ENCODE measurements around the gene DTD1.

The DTD1 gene

GRCh38 chr20:18686696-18687095 lies 98.8 kb downstream of the DTD1 start:
- ChIA-PET CTCF (interaction anchor here (0.6 kb wide), 1 partner anchor 1027 kb away, joined by 4 read pairs; no protein-coding TSS in a partner anchor), POLR2A (no interaction called here)
- H3K4me3 ChIP-seq (ENCODE audit: low read depth, low read length): no peak overlapping the region
- no peaks in the 10 kb centered on the region for H3K9me3 ChIP-seq (ENCODE audit: control insufficient read depth, insufficient read depth, low read depth, low read length)
- no peak for TF ChIP-seq ZNF214 (tag by site-specific recombination; IDR thresholded peaks at IDR 0.05; ENCODE audit: borderline replicate concordance)
- no peak for TF ChIP-seq ZNF24 (tag by site-specific recombination; IDR thresholded peaks at IDR 0.05)
- no peak for TF ChIP-seq ZNF426 (tag by site-specific recombination; IDR thresholded peaks at IDR 0.05)
- no peak for TF ChIP-seq ZNF398 (tag by site-specific recombination; IDR thresholded peaks at IDR 0.05)
- no peak for TF ChIP-seq ZNF785 (tag by site-specific recombination; IDR thresholded peaks at IDR 0.05)
- TF ChIP-seq HIC1 (tag by site-specific recombination; IDR thresholded peaks at IDR 0.05): no peak
- TF ChIP-seq ZNF354C (tag by site-specific recombination; IDR thresholded peaks at IDR 0.05; ENCODE audit: borderline replicate concordance, low read depth): no peak
- no peaks in the 10 kb centered on the region for H3K4me1 ChIP-seq (ENCODE audit: control insufficient read depth, insufficient read depth, low read length)
- no peak overlapping the region for H3K27ac ChIP-seq (ENCODE audit: extremely low read depth, low read depth, low read length)
- no peaks in the 10 kb centered on the region for H3K36me3 ChIP-seq (ENCODE audit: control insufficient read depth in 2 of 2, insufficient read depth in 1 of 2, low read length in 2 of 2)

- TF ChIP-seq PRDM10 (tag by site-specific recombination; IDR thresholded peaks at IDR 0.05) (no peak), ZNF558 (tag by site-specific recombination; IDR thresholded peaks at IDR 0.05) (no peak), ZNF138 (tag by site-specific recombination; IDR thresholded peaks at IDR 0.05; ENCODE audit: borderline replicate concordance) (no peak), ZNF626 (tag by site-specific recombination; IDR thresholded peaks at IDR 0.05) (no peak), ZNF777 (tag by site-specific recombination; IDR thresholded peaks at IDR 0.05; ENCODE audit: borderline replicate concordance) (no peak), ZNF501 (tag by site-specific recombination; IDR thresholded peaks at IDR 0.05) (no peak), HOXA7 (CRISPR knock-in tag; IDR thresholded peaks at IDR 0.05; ENCODE audit: borderline replicate concordance) (no peak), ZBTB10 (tag by site-specific recombination; IDR thresholded peaks at IDR 0.05) (no peak), ZNF335 (tag by site-specific recombination; conservative IDR thresholded peaks at IDR 0.05) (no peak), ATF2 (tag by site-specific recombination; IDR thresholded peaks at IDR 0.05; ENCODE audit: low read depth) (no peak), ZNF202 (tag by site-specific recombination; IDR thresholded peaks at IDR 0.05; ENCODE audit: borderline replicate concordance) (no peak), ZNF423 (tag by site-specific recombination; IDR thresholded peaks at IDR 0.05) (no peak), ZNF23 (tag by site-specific recombination; IDR thresholded peaks at IDR 0.05; ENCODE audit: borderline replicate concordance) (no peak)
- ChIA-PET POLR2A (no interaction called here), CTCF (no interaction called here)
- no peaks in the 10 kb centered on the region for H3K9me3 ChIP-seq (ENCODE audit: control insufficient read depth, insufficient read depth, low read depth, low read length)
- no peaks in the 10 kb centered on the region; a peak in 1 of 3 replicates for H3K36me3 ChIP-seq (ENCODE audit: control insufficient read depth in 2 of 2, insufficient read depth in 1 of 2, low read length in 2 of 2)
- no peak overlapping the region for H3K4me3 ChIP-seq (ENCODE audit: low read depth, low read length)
- H3K4me1 ChIP-seq (ENCODE audit: control insufficient read depth, insufficient read depth, low read length): peaks cover 4% of the 10 kb centered on the region; the same call in 1 of the 2 replicates
- no peak overlapping the region for H3K27ac ChIP-seq (ENCODE audit: extremely low read depth, low read depth, low read length)
Measured at GRCh38 chr20:18688676-18689075, 100.8 kb downstream of the DTD1 start.

Data from HEK293 (cell line).